GM12878 (cell line): ENCODE data around the gene SPIB. TPM values are rescaled to one million over a fixed set of nuclear protein-coding genes. Genes with fewer than 3 reads are reported as not detected.

Experiments
- ATAC-seq: fragments of 200-7000 bp; cut with Tn5 transposase; 3 replicates; pipeline ENCODE4 v1.9.1; 2020; ENCODE audit warnings: mild to moderate bottlenecking, moderate library complexity
- BruUV-seq: library from RNA; stranded (reverse); fragments of 400-500 nt; replicated peaks from 2 replicates; lab custom pipeline; 2021; lab: Mats Ljungman, UMichigan
- CTCF ChIA-PET: fragments of 300-600 bp; sonication (Branson Sonifier 250); formaldehyde crosslinking; extraction: SDS; loops from one replicate; lab custom pipeline; 2021; ENCODE audit warnings: inconsistent platforms; lab: Yijun Ruan, JAX
- POLR2A ChIA-PET: fragments of 350-600 bp; formaldehyde crosslinking; extraction: SDS; loops from one replicate; lab custom pipeline; 2021; ENCODE audit warnings: inconsistent platforms; lab: Charles Lee
- RAD21 ChIA-PET: fragments of 300-600 bp; sonication (Branson Sonifier 250); formaldehyde crosslinking; loops from one replicate; lab custom pipeline; 2023; ENCODE audit warnings: antibody characterized with exemption; ENCODE audit not compliant: unreplicated experiment; lab: Charles Lee
- SMC1A ChIA-PET: fragments of 300-600 bp; sonication (Branson Sonifier 250); formaldehyde crosslinking; loops from one replicate; lab custom pipeline; 2023; ENCODE audit not compliant: unreplicated experiment, uncharacterized antibody; lab: Charles Lee
- DNase-seq: peaks from one replicate; pipeline ENCODE4 v3.0.0-alpha.2; 2011; ENCODE audit warnings: low read depth, low spot score
- FAIRE-seq: peaks from 3 replicates; lab custom pipeline; 2011; peaks lifted over from hg19 to GRCh38; lab: Jason Lieb, UNC
- H2AFZ ChIP-seq: 2 replicates; pipeline ENCODE4 v1.6.0; 2011; ENCODE audit warnings: low read depth, low read length, control low read depth; ENCODE audit not compliant: control insufficient read depth
- H3K27ac ChIP-seq: 2 replicates; pipeline ENCODE4 v1.5.1; 2011; ENCODE audit warnings: control low read depth; ENCODE audit not compliant: control insufficient read depth, insufficient read depth
- H3K27me3 ChIP-seq, 2 experiments: replicated peaks in 1 of 2; 2 replicates each; pipeline versions ENCODE4 v1.6.0 to v1.6.1; 2011; ENCODE audit warnings: low read length in 1 of 2; ENCODE audit not compliant: control insufficient read depth in 2 of 2, insufficient read depth in 2 of 2
- H3K36me3 ChIP-seq, 2 experiments: 2 replicates each; pipeline ENCODE4 v1.5.1; 2011; ENCODE audit warnings: low read length in 1 of 2; ENCODE audit not compliant: control insufficient read depth in 2 of 2, insufficient read depth in 2 of 2
- H3K4me1 ChIP-seq: 2 replicates; pipeline ENCODE4 v1.6.1; 2011; ENCODE audit warnings: mild to moderate bottlenecking, low read length, moderate library complexity, mixed read lengths; ENCODE audit not compliant: control insufficient read depth, insufficient read depth
- H3K4me2 ChIP-seq: 2 replicates; pipeline ENCODE4 v1.6.0; 2011; ENCODE audit warnings: control low read depth; ENCODE audit not compliant: control insufficient read depth, insufficient read depth
- H3K4me3 ChIP-seq: fragments of 200-600 bp; sonication (generic); 2 replicates; pipeline ENCODE4 v1.5.1; 2016
- H3K79me2 ChIP-seq: 2 replicates; pipeline ENCODE4 v1.6.0; 2011; ENCODE audit warnings: low read length; ENCODE audit not compliant: control insufficient read depth, insufficient read depth
- H3K9ac ChIP-seq: 2 replicates; pipeline ENCODE4 v1.8.0; 2011; ENCODE audit warnings: low read length, control low read depth, mixed read lengths; ENCODE audit not compliant: control insufficient read depth, insufficient read depth
- H3K9me3 ChIP-seq: replicated peaks from 3 replicates; pipeline ENCODE4 v1.5.1; 2011; ENCODE audit warnings: mild to moderate bottlenecking, low read length; ENCODE audit not compliant: control insufficient read depth, insufficient read depth
- H4K20me1 ChIP-seq: 2 replicates; pipeline ENCODE4 v1.6.0; 2011; ENCODE audit not compliant: control insufficient read depth, insufficient read depth
- BHLHE40 ChIP-seq, 2 experiments: fragments of 450-650 bp in 1 of 2; IDR thresholded peaks; 2 replicates each; pipeline ENCODE4 v1.6.1; 2011 to 2017; ENCODE audit warnings: low read depth in 2 of 2, borderline replicate concordance in 1 of 2, improper control_type of control experiment in 1 of 2, low read length in 1 of 2, mild to moderate bottlenecking in 1 of 2
- IKZF2 ChIP-seq, 2 experiments: fragments of 450-650 bp; IDR thresholded peaks; 2 replicates each; pipeline ENCODE4 v1.6.1; 2017; ENCODE audit warnings: mild to moderate bottlenecking in 2 of 2, moderate library complexity in 2 of 2
- PML ChIP-seq: IDR thresholded peaks from 2 replicates; pipeline ENCODE4 v1.6.1; 2012; ENCODE audit warnings: low read length, inconsistent platforms
- SMAD5 ChIP-seq: IDR thresholded peaks from 2 replicates; pipeline ENCODE4 v1.6.1; 2016; ENCODE audit warnings: antibody characterized with exemption, low read depth
- ZNF274 ChIP-seq: IDR thresholded peaks from one replicate; pipeline ENCODE4 v1.8.0; 2011; ENCODE audit not compliant: insufficient read length, insufficient read depth
- WGBS: methylation state at CpG from one replicate; pipeline ENCODE4 v1.1.6; 2016; ENCODE audit warnings: low lambda C conversion rate; ENCODE audit not compliant: insufficient replicate concordance, insufficient coverage; ENCODE audit errors: missing lambda C conversion rate; 5-methylcytosine and 5-hydroxymethylcytosine counted together
- in situ Hi-C: fragments of 300-500 bp; cut with MboI; formaldehyde crosslinking; loops from 9 replicates; pipeline ENCODE4 v1.14.3; 2018; ENCODE audit warnings: mixed read lengths
- intact Hi-C: fragments of 100-400 bp; cut with micrococcal nuclease; formaldehyde crosslinking; loops from one replicate; pipeline ENCODE4 v1.14.2; 2022; ENCODE audit not compliant: unreplicated experiment
- polyA plus RNA-seq, 11 experiments: library from polyadenylated mRNA; depleted of rRNA in 4 of 11; unstranded in 6 of 11; stranded (reverse) in 5 of 11; fragments of >200 nt; fragmentation: Nextera tagmentation in 4 of 11; fragmentation: Illumina TruSeq in 1 of 11; extraction: Ambion mirVana in 4 of 11; extraction: Trizol in 1 of 11; gene quantifications; 1 replicate in 1 of 11; 2 replicates in 10 of 11; pipeline versions ENCODE4 v1.2.1 to v1.2.3, GENCODE V29; 2011 to 2016; ENCODE audit warnings: inconsistent platforms in 2 of 11, missing spikeins in 2 of 11, low read depth in 1 of 11
- total RNA-seq, 4 experiments: library from RNA; depleted of rRNA in 3 of 4; stranded (reverse); fragments of >200 nt in 3 of 4; fragmentation: Illumina TruSeq in 1 of 4; extraction: Trizol in 1 of 4; gene quantifications; 2 replicates each; pipeline versions ENCODE4 v1.2.1 to v1.2.3, GENCODE V29; 2013 to 2021
- TF ChIP-seq, protein P1 (sequence below): fragments of 450-650 bp; IDR thresholded peaks from 2 replicates; pipeline ENCODE4 v1.6.1; 2016; ENCODE audit warnings: mild to moderate bottlenecking

The SPIB gene
- total and polyA plus RNA-seq, 10 of the 15 experiments (the other 5 are each of a cell fraction or from before 2014, with no cell fraction given): 3.5 to 123 (median 56.0) TPM

DNA sequence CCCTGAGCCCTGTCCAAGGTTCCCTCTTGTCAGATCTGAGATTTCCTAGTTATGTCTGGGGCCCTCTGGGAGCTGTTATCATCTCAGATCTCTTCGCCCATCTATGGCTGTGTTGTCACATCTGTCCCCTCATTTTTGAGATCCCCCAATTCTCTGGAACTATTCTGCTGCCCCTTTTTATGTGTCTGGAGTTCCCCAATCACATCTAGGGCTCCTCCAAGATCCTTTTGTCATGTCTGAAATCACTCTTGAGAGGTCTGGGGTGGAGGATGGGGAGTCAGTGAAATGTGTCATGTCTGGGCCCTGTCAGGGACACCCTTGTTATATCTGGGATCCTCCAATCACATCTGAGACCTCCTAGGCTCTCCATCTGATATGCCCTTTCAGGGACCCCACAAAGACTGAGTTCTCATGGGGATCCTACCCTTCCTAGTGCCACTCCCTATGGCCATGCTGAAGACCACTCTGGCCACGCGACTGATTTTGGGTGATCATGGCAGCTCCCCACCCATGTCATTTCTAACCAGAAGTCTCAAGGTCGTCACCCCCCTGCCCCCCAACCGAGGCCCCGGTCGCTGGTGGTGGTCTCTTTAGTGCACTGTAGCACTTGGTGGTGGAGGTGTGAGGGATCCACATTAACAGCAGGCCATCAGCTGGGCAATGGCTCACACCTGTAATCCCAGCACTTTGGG, 10.2 kb downstream of the SPIB start:
- ATAC-seq (no peak), DNase-seq (no peak), FAIRE-seq (no peak)
- Histone ChIP-seq H3K4me2 (no peak overlapping the region), H2AFZ (no peak overlapping the region), H3K79me2 (no peaks in the 10 kb centered on the region), H4K20me1 (no peaks in the 10 kb centered on the region), H3K36me3 (peaks cover 2 to 6% of the 10 kb centered on the region in 2 experiments; a peak in 3 of 4 replicates), H3K27ac (peak overlapping the region; percentile 18; the same call in 1 of the 2 replicates), H3K4me1 (peaks cover 50% of the 10 kb centered on the region), H3K27me3 (no peaks in the 10 kb centered on the region), H3K4me3 (no peak overlapping the region), H3K9me3 (no peaks in the 10 kb centered on the region), H3K9ac (no peak overlapping the region)
- ChIA-PET CTCF (interaction anchor here (0.8 to 2.1 kb wide), 2 partner anchors 13 to 72 kb away, joined by 3 to 6 read pairs; no protein-coding TSS in a partner anchor), RAD21 (interaction anchor here (1.2 to 2.3 kb wide), 3 partner anchors 12 to 60 kb away, joined by 3 to 7 read pairs (median 5); no protein-coding TSS in a partner anchor), POLR2A (interaction anchor here (0.6 to 4.2 kb wide), 2 partner anchors 11 to 34 kb away, joined by 4 to 26 read pairs; partner anchors contain the start of gene SPIB), SMC1A (interaction anchor here (1.1 kb wide), 1 partner anchor 58 kb away, joined by 3 read pairs; no protein-coding TSS in a partner anchor)
- TF ChIP-seq ZNF274: no peak
- TF ChIP-seq, protein P1, sequence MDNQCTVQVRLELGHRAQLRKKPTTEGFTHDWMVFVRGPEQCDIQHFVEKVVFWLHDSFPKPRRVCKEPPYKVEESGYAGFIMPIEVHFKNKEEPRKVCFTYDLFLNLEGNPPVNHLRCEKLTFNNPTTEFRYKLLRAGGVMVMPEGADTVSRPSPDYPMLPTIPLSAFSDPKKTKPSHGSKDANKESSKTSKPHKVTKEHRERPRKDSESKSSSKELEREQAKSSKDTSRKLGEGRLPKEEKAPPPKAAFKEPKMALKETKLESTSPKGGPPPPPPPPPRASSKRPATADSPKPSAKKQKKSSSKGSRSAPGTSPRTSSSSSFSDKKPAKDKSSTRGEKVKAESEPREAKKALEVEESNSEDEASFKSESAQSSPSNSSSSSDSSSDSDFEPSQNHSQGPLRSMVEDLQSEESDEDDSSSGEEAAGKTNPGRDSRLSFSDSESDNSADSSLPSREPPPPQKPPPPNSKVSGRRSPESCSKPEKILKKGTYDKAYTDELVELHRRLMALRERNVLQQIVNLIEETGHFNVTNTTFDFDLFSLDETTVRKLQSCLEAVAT: peak; percentile 96
- TF ChIP-seq BHLHE40 (IDR thresholded peaks at IDR 0.05; ENCODE audit: borderline replicate concordance in 1 of 2, low read depth in 2 of 2, low read length in 1 of 2): no peak
- peak; percentile 25; the same call in 1 of the 2 replicates for TF ChIP-seq PML
- peak; percentile 63; the same call in 1 of the 2 replicates for TF ChIP-seq SMAD5
- no peak for TF ChIP-seq IKZF2 (IDR thresholded peaks at IDR 0.05)
- in situ Hi-C loops (no loop called here), intact Hi-C loops (no loop called here)
- no TSS peak for BruUV-seq
- 93% methylated on average over 7 of the region's 7 CpGs for WGBS
